Gastrocnemius medialis (tissue), 4 donors: Measurements from ENCODE around the gene PROC.

Experiments used
- CTCF ChIP-seq, 5 experiments: fragments of 450-650 bp in 3 of 5; fragments of 200-600 bp in 2 of 5; sonication (generic) in 2 of 5; IDR thresholded peaks in 4 of 5; conservative IDR thresholded peaks in 1 of 5; 1 replicate in 4 of 5; 2 replicates in 1 of 5; pipeline ENCODE4 v1.5.1; 2016 to 2019; ENCODE audit warnings: antibody characterized with exemption in 5 of 5, mild to moderate bottlenecking in 3 of 5, moderate library complexity in 3 of 5
- POLR2A ChIP-seq, 2 donors: fragments of 450-650 bp; IDR thresholded peaks; one replicate each; pipeline ENCODE4 v1.6.1; 2017; ENCODE audit warnings: antibody characterized with exemption in 2 of 2, mild to moderate bottlenecking in 2 of 2, moderate library complexity in 2 of 2

GRCh38 chr2:127389778-127390435, 28.3 kb upstream of the PROC start:
- TF ChIP-seq CTCF (IDR thresholded peaks at IDR 0.05 in 4 of 5, conservative IDR thresholded peaks at IDR 0.05 in 1 of 5) (no peak), POLR2A (IDR thresholded peaks at IDR 0.05) (no peak)
